Adipose tissue (tissue), 3 donors: ENCODE results near the gene MAGI1. TPM values are rescaled to one million over a fixed set of nuclear protein-coding genes. Genes with fewer than 3 reads are reported as not detected.

ENCODE experiments used
- H3K27ac ChIP-seq: one replicate; pipeline ENCODE4 v1.5.1; 2013; ENCODE audit warnings: low read depth, low read length
- WGBS, 3 donors: extraction: QIAGEN DNeasy Blood & Tissue Kit; methylation state at CpG; one replicate each; pipeline ENCODE4 v1.1.7; 2013; 5-methylcytosine and 5-hydroxymethylcytosine counted together
- polyA plus RNA-seq, 3 donors: library from polyadenylated mRNA; stranded (reverse); fragments of 200-250 nt; gene quantifications; one replicate each; pipeline ENCODE4 v1.2.3, GENCODE V29; 2013
- donor health status: healthy with polysubstance abuse.
- donor health status: Bipolar disorder and iron deficiency.
- donor health status: healthy.

MAGI1 gene
- polyA plus RNA-seq, 3 donors = 8.8 to 10.5 (median 10.4) TPM

GRCh38 chr3:65992106-65992505 lies 46.6 kb downstream of the MAGI1 start:
- H3K27ac ChIP-seq = no peak overlapping the region
- 87 to 91% (median 90%) methylated on average over 1 of the region's 1 CpG for WGBS, 3 donors

DNA sequence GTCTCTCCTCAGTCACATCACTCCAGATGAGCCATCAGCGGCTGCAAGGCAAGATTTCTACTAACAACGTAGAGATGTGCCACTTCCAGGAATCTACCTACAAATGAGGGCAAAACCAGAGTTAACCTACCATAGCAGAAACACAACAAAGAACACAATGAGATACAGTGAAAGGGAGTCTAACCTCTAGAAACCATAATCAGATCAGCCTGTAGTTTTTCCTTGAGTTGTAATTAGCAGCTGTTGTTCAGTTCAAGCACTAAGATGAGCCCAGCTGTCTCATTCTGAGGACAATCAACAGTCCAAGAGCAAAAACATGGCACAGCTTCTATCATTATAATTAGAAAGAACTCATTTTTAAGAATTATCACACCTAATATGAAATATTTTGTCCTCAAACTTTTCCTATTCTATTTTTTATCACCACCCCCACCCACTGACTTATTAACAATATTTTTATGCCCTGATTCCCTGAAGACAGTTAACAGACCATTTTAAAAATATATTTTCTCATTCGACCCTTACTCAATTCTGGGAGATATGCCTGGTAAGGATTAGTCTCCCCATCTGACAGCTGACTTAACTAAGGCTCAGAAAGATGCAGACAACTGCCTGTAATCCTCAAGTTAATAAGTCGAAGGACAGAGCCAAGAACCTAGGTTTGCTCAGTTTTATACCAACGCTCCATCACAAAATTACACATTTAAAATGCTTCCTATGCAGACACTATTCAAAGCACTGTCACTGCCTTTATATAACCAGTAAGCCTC lies 50.1 kb downstream of the MAGI1 start:
- no peak overlapping the region for H3K27ac ChIP-seq
- WGBS, 3 donors = 82 to 90% (median 86%) methylated on average over 5 of the region's 5 CpGs

- no peak overlapping the region for H3K27ac ChIP-seq
- WGBS, 3 donors = 69 to 80% (median 77%) methylated on average over 4 of the region's 4 CpGs
These were observed 52.4 kb downstream of the MAGI1 start for GRCh38 chr3:65986285-65986684.

DNA sequence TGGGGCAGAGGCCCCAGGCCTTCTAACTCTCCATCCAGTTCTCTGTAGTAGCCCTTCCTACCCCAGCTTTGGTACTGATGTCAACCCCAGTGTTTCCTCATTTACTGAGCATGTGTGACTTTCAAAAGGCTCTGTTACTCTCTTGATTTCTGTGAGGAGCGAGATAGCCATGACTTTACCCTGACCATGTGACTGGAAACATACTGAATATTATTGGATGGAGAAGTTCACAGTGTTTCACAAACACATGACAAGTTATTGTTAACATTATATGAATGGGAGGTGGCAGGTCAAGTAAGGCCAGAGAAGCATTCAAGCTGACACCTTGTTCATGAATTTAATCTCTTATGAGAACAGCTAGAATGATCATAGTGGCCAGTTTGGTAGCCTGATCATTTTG lies 53.7 kb downstream of the MAGI1 start:
- WGBS, 3 donors = 87 to 93% (median 88%) methylated on average over 1 of the region's 1 CpG
- no peak overlapping the region for H3K27ac ChIP-seq

DNA sequence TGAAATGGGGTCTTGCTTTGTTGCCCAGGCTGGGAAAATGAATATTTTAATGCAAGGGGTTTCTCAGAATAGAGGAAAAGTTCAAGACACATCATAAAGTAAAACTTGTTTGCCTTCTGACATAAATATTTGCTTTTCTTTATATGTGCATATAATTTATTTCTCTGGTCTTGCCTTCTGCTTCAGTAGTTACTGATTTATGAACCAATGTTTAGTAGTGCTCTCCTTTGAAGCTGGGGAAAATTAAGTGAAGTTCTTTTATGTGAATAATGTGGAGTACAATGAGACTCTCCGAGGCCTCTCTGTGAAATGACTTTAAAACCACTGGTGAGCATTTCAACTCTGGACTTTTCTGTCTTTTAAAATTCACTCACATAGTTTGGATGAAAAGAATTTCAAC lies 55.6 kb downstream of the MAGI1 start:
- H3K27ac ChIP-seq = no peak overlapping the region
- 79 to 85% (median 83%) methylated on average over 1 of the region's 1 CpG for WGBS, 3 donors

DNA sequence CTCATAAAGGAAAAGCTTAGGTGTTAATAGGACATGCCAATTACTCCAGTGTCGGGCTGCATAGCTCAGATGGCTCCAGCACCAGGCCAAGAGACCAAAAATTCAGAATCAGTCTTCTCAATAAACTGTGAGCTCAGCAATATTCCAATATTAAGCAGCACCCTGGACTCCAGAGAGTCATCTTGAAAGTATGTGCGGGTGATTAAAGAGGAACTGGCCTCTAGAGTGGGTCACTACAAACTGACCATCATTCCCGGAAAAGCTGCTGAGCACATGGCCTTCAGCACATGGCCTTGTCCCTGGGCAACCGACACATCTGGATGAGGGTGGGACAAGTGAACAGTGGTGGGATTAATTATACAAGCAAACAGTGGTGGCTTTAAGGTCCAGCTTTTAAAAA lies 59.0 kb downstream of the MAGI1 start:
- WGBS, 3 donors = 80 to 85% (median 82%) methylated on average over 4 of the region's 4 CpGs
- no peak overlapping the region for H3K27ac ChIP-seq

GRCh38 chr3:65979162-65979561 lies 59.6 kb downstream of the MAGI1 start:
- H3K27ac ChIP-seq = no peak overlapping the region
- WGBS, 3 donors = 30 to 65% (median 38%) methylated on average over 6 of the region's 6 CpGs

- H3K27ac ChIP-seq = no peak overlapping the region
These were observed 60.6 kb downstream of the MAGI1 start for GRCh38 chr3:65978116-65978515.

- no peak overlapping the region for H3K27ac ChIP-seq
- WGBS, 3 donors = 73 to 88% (median 78%) methylated on average over 3 of the region's 3 CpGs
These were observed 63.7 kb downstream of the MAGI1 start for GRCh38 chr3:65975032-65975431.

DNA sequence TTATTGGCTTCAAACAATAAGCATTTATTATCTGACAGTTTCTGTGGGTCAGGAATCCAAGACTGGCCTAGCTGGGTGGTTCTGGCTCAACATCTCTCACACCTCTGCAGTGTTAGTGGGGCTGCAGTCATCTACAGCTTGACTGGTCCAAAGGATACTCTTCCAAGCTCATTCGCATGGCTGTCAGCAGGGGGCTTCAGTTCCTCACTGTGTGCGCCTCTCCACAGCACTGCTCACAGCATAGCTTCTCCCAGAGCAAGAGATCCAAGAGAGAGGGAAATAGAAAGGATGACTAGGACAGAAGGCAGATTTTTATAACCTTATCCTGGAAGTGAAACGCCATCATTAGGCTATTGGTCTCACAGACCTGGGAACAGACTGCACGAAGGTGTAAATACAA lies 64.2 kb downstream of the MAGI1 start:
- no peak overlapping the region for H3K27ac ChIP-seq
- 88 to 95% (median 91%) methylated on average over 4 of the region's 4 CpGs for WGBS, 3 donors

DNA sequence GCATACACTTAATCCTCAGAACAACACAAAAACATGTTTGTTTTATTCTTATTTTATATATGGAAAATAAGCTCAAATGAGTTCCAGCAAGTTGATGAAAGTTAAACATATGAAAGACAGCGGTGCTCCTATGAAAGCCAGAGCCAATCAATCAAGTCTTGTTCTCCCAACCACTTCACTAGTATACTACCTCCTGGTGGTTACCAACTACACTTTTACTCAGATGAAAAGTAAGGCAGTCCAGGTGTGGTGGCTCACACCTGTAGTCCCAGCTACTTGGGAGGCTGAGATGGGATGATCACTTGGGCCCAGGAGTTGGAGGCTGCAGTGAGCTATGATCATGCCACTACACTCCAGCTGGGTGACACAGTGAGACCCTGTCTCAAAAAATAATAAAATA lies 66.0 kb downstream of the MAGI1 start:
- H3K27ac ChIP-seq = no peak overlapping the region
- WGBS, 3 donors = 96 to 100% (median 97%) methylated on average over 1 of the region's 1 CpG

DNA sequence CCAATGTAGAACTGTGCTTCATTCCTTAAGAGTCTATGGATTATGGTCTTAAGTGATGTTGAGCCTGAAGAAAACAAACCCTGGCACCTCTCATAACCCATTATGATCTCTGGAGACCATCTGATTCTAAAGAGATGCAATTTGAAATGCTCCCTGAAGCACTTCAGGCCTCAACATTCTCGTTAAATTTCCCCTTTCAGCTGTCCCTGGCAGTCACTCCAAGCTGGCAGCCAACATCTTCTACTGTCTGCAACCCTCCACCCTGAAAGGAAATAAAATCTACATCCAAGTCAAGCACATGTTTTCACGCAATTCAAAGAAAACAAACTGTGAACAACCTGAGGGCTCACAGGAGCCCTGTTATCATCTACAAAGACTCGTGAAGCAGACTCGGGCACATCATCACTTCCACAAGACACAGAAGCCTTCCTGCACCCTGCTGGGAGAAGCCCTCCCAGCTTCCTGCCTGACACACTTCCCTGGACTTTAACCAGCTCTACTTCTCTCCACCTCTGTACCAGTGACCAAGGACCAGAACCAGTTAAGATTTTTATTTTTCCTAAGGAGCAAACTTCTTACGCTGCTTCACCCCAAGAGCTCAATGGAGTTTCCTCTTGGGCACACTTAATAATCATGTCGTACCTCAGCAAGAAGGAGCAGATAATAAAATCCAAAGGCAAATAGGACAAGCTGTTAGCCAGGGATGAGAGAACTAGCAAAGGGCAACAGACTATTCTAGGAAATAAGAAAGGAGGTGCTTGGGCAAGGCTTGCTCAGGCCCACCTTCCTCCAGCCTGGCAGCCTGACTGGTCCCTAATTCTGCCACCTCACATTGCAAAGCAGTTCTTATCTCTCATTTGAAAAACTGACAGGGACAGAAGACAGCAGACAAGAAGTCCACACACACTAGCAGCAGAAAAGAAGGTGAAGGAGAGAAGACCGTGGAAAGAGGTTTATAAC lies 67.1 kb downstream of the MAGI1 start:
- 54 to 61% (median 59%) methylated on average over 7 of the region's 7 CpGs for WGBS, 3 donors
- H3K27ac ChIP-seq = no peak overlapping the region

- 89 to 92% (median 90%) methylated on average over 5 of the region's 5 CpGs for WGBS, 3 donors
These were observed 69.7 kb downstream of the MAGI1 start for GRCh38 chr3:65968996-65969395.

DNA sequence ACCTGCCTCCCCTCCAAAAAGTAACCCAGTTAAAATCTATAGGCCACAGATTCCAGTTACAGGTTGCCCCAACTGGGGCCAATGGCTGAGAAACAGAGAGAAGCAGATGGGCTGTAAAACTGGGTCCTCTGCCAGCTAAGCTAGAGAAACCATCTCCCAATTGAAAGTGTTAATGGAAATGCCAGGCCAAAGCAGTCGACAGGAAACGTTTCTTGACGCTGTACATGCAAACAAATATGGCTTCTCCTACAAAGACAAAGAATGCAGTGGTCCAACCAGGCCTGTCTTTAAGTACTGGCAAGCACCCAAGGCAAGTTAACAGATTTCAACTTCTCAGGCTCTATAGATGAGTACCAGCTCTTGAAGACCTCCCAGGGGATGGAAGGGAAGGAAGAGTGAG lies 71.3 kb downstream of the MAGI1 start:
- H3K27ac ChIP-seq = no peak overlapping the region
- 60 to 73% (median 70%) methylated on average over 3 of the region's 3 CpGs for WGBS, 3 donors

More at GRCh38 chr3:65968996-65969395, 69.7 kb downstream of the MAGI1 start:
- no peak overlapping the region for H3K27ac ChIP-seq

DNA sequence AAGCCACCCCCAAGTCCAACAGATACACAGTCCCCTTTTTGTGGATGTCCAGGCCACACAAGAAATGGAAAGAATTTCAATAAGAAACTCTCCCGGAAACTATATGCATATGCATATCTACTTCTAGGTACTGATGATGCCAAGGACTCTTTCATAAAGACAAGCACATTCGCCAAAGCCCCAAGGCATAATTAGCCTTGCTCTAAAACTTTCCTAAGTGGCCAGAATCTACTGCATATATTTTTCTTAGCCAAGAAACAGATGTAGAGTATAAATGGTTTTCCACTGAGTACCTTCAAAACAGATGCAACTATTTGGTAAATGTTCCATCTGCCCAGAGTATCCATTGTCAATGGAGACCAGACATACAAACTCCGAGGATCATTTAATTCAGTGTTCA lies 73.9 kb downstream of the MAGI1 start:
- H3K27ac ChIP-seq = no peak overlapping the region

DNA sequence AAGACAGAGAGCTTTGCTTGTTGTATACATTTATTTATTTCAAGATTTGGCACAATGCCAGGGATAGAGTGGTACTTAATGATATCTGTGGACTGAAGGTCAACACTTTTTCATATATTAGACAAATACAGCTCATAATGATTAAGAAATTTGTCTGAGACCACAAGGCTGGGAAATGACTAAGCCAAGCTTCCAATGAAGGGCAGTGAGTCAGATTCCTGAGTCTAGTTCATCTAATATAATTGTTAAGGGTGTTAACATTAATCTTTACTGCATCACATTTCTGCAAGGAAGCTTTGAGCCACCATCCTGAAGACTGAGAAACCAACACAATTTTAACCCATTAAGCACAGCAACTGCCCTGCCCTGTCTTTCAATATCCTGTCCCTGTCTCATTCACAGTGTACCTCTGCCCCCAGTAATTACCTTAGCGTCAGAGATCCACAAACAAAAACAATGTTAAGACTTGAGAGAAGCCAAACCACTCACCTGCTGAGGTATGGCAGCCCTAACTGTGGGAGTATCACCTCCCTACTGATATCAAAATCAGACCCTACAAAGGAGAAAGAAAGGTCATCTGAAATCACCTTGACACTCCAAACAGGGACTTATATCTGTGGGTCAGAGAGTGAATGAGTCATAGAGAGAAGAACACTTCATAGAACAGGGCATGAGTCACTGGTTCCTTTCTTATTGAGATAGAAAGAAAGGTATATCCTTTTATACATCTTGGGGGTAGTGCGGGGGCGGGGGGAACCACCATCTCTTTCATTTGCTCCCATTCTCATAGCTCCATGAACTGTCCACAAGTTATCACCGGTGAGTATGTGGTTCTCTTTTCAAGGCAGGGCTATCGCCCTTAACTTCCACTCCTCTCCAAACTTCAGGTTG lies 74.7 kb downstream of the MAGI1 start:
- WGBS, 3 donors = 81 to 88% (median 87%) methylated on average over 5 of the region's 5 CpGs
- H3K27ac ChIP-seq = no peak overlapping the region

More for the DNA sequence above, 73.9 kb downstream of the MAGI1 start:
- 89 to 94% (median 89%) methylated on average over 3 of the region's 3 CpGs for WGBS, 3 donors

GRCh38 chr3:65961733-65962132 lies 77.0 kb downstream of the MAGI1 start:
- H3K27ac ChIP-seq = no peak overlapping the region
- 28 to 56% (median 30%) methylated on average over 3 of the region's 3 CpGs for WGBS, 3 donors

DNA sequence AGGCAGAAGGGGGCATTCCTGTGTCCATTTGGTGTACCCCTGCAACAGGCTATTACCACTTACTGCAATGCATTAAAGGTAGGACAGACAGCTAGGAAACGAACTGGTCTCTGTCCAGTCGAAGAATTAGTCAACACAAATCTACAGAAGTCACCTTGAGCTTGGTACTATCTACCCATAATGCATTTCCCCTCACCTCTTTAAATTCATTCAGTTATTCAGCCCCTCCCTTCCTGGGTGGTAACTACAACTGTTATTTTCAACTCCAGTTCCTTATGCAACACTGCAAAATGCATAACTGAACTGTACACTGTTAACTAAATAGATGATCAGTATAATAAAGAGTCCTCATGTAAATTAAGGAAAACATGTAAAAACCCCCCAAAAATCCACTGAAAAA lies 77.6 kb downstream of the MAGI1 start:
- H3K27ac ChIP-seq = no peak overlapping the region
- 44 to 90% (median 69%) methylated on average over 2 of the region's 2 CpGs for WGBS, 3 donors
